Cardiac fibroblast (primary cell): Measurements from ENCODE around the gene ABCC4.

Source experiments
- DNase-seq, 2 donors: peaks; one replicate each; pipeline versions ENCODE4 v3.0.0 to v3.0.0-alpha.2; 2010; ENCODE audit warnings: low read depth in 2 of 2
- H3K4me3 ChIP-seq, 2 donors: replicated peaks in 1 of 2; 1 replicate in 1 of 2; 2 replicates in 1 of 2; pipeline ENCODE4 v1.5.1; 2011; ENCODE audit warnings: low read depth in 2 of 2, low read length in 2 of 2, mild to moderate bottlenecking in 2 of 2, moderate library complexity in 1 of 2
- CTCF ChIP-seq: IDR thresholded peaks from one replicate; pipeline ENCODE4 v1.5.1; 2011; ENCODE audit warnings: low read depth, mild to moderate bottlenecking, low read length, inconsistent platforms

Gene ABCC4

GRCh38 chr13:94994506-94994905, 306.7 kb downstream of the ABCC4 start:
- no peak for DNase-seq
- no peak overlapping the region for H3K4me3 ChIP-seq

GRCh38 chr13:94993616-94994015, 307.6 kb downstream of the ABCC4 start:
- TF ChIP-seq CTCF = no peak
- peak; percentile 81 to 89 for DNase-seq

More at GRCh38 chr13:94994506-94994905, 306.7 kb downstream of the ABCC4 start:
- no peak for TF ChIP-seq CTCF

GRCh38 chr13:94992036-94992960, 309.0 kb downstream of the ABCC4 start:
- peak; percentile 82 to 87 for DNase-seq
- H3K4me3 ChIP-seq = no peak overlapping the region
- no peak for TF ChIP-seq CTCF

More at GRCh38 chr13:94993616-94994015, 307.6 kb downstream of the ABCC4 start:
- H3K4me3 ChIP-seq = no peak overlapping the region

GRCh38 chr13:94988654-94989053, 312.6 kb downstream of the ABCC4 start:
- DNase-seq = peak in 1 of 2 donors; percentile 30
- TF ChIP-seq CTCF = no peak
- H3K4me3 ChIP-seq = no peak overlapping the region

GRCh38 chr13:94987869-94988268, 313.4 kb downstream of the ABCC4 start:
- DNase-seq = peak in 1 of 2 donors; percentile 79
- H3K4me3 ChIP-seq = no peak overlapping the region
- TF ChIP-seq CTCF = no peak

GRCh38 chr13:94987081-94987480, 314.2 kb downstream of the ABCC4 start:
- H3K4me3 ChIP-seq = no peak overlapping the region
- TF ChIP-seq CTCF = no peak
- peak; percentile 51 to 52 for DNase-seq
